ENCODE results near the gene LILRA1. TPM values are rescaled to one million over a fixed set of nuclear protein-coding genes. Genes with fewer than 3 reads are reported as not detected.

The LILRA1 gene
- total RNA-seq, 1 experiment from 2014 or later: not detected

- no peaks in the 10 kb centered on the region for H3K4me1 ChIP-seq (ENCODE audit: control insufficient read depth, insufficient read depth, low read length)
- no peak overlapping the region for H3K27ac ChIP-seq (ENCODE audit: low read length)
- no peak for TF ChIP-seq SIN3A (IDR thresholded peaks at IDR 0.05; ENCODE audit: borderline replicate concordance, insufficient read depth, low read depth, low read length)
- no peak for TF ChIP-seq POLR2AphosphoS5 (IDR thresholded peaks at IDR 0.05; ENCODE audit: low read depth, low read length)
- TF ChIP-seq REST (IDR thresholded peaks at IDR 0.05; ENCODE audit: insufficient read depth in 1 of 2, low read depth in 2 of 2, low read length in 1 of 2): no peak
- no peak for TF ChIP-seq CTCF (IDR thresholded peaks at IDR 0.05)
- ChIA-PET CTCF (no interaction called here), POLR2A (no interaction called here)
- intact Hi-C loops (cut with micrococcal nuclease; ENCODE audit: unreplicated experiment) (no loop called here), in situ Hi-C loops (cut with HindIII; ENCODE audit: low pct_unique_long_range_greater_than_20kb, low sequenced_read_pairs) (no loop called here)
- no peaks in the 10 kb centered on the region for H3K36me3 ChIP-seq (ENCODE audit: control insufficient read depth, insufficient read depth, low read length)
- H3K27me3 ChIP-seq (ENCODE audit: control insufficient read depth, insufficient read depth, low read length): peaks cover 15% of the 10 kb centered on the region
- no peak for DNase-seq (ENCODE audit: low read depth, low spot score)
- no peak overlapping the region for H3K4me3 ChIP-seq (ENCODE audit: low read depth in 2 of 2, low read length in 2 of 2)
- no peak; the same call in 1 of the 2 replicates for ATAC-seq
- BruUV-seq (replicated peaks): no TSS peak
- H3K9me3 ChIP-seq (ENCODE audit: control insufficient read depth, insufficient read depth, low read depth, low read length): peaks cover 13% of the 10 kb centered on the region; the same call in 1 of the 2 replicates
Measured at GRCh38 chr19:54606891-54607784, 13.7 kb downstream of the LILRA1 start.

- intact Hi-C loops (cut with micrococcal nuclease; ENCODE audit: unreplicated experiment) (no loop called here), in situ Hi-C loops (cut with HindIII; ENCODE audit: low pct_unique_long_range_greater_than_20kb, low sequenced_read_pairs) (no loop called here)
- peaks cover 9% of the 10 kb centered on the region for H3K27me3 ChIP-seq (ENCODE audit: control insufficient read depth, insufficient read depth, low read length)
- ATAC-seq: no peak
- no peak for DNase-seq (ENCODE audit: low read depth, low spot score)
- no peaks in the 10 kb centered on the region for H3K36me3 ChIP-seq (ENCODE audit: control insufficient read depth, insufficient read depth, low read length)
- no TSS peak for BruUV-seq (replicated peaks)
- H3K9me3 ChIP-seq (ENCODE audit: control insufficient read depth, insufficient read depth, low read depth, low read length): peaks cover 13% of the 10 kb centered on the region; the same call in 1 of the 2 replicates
- ChIA-PET CTCF (no interaction called here), POLR2A (no interaction called here)
- H3K27ac ChIP-seq (ENCODE audit: low read length): no peak overlapping the region
- no peaks in the 10 kb centered on the region for H3K4me1 ChIP-seq (ENCODE audit: control insufficient read depth, insufficient read depth, low read length)
- H3K4me3 ChIP-seq (ENCODE audit: low read depth in 2 of 2, low read length in 2 of 2): no peak overlapping the region
- TF ChIP-seq POLR2AphosphoS5 (IDR thresholded peaks at IDR 0.05; ENCODE audit: low read depth, low read length): no peak
- no peak for TF ChIP-seq TCF7L2 (IDR thresholded peaks at IDR 0.05; ENCODE audit: low read depth, low read length)
- no peak for TF ChIP-seq REST (IDR thresholded peaks at IDR 0.05; ENCODE audit: insufficient read depth in 1 of 2, low read depth in 2 of 2, low read length in 1 of 2)
- no peak for TF ChIP-seq CTCF (IDR thresholded peaks at IDR 0.05)
- TF ChIP-seq SIN3A (IDR thresholded peaks at IDR 0.05; ENCODE audit: borderline replicate concordance, insufficient read depth, low read depth, low read length): no peak
Measured at GRCh38 chr19:54607785-54608150, 14.3 kb downstream of the LILRA1 start.
